Renal cortex interstitium (tissue), 11 donors: ENCODE results near the gene ELMOD3. TPM values are rescaled to one million over a fixed set of nuclear protein-coding genes. Genes with fewer than 3 reads are reported as not detected.
"Not testable (repeated sequence)": the region's sequence is repeated elsewhere in the genome, so short reads cannot be mapped to it uniquely, and the experiment has no call there.

Experiments
- DNase-seq, 11 donors: peaks; one replicate each; pipeline ENCODE4 v3.0.0-alpha.2; 2013; ENCODE audit warnings: low read depth in 9 of 11, low spot score in 4 of 11; ENCODE audit errors: extremely low read depth in 1 of 11
- polyA plus RNA-seq, 3 donors: library from polyadenylated mRNA; unstranded; fragments of 120-200 nt; gene quantifications; one replicate each; pipeline ENCODE4 v1.2.1, GENCODE V29; 2013; ENCODE audit not compliant: insufficient read length in 3 of 3

ELMOD3 gene
- polyA plus RNA-seq, 3 donors = 22.9 to 37.1 (median 26.4) TPM

GRCh38 chr2:85394976-85395375, 40.4 kb downstream of the ELMOD3 start:
- no peak for DNase-seq

DNA sequence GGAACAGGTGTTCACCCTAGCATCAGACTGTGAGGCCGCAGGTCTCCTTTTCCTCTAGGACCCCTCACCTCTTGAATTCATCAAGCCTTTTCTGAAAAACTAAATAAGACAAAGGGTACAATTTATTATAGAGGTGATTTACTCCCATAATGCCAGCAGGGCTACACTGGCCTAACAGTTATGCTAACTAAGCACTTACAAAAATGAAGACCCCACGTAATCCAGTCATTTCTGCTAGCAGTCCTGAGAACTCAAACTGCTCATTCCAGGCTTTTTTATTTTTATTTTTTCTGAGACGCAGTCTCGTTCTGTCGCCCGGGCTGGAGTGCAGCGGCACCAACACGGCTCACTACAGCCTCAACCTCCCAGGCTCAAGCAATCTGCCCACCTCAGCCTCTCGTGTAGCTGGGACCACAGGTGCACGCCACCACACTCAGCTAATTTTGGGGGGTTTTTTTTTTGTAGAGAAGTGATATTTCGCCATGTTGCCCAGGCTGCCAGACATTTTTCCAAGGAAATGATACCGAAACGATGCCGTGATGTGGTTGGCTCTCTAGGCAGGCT, 41.4 kb downstream of the ELMOD3 start:
- no peak for DNase-seq

DNA sequence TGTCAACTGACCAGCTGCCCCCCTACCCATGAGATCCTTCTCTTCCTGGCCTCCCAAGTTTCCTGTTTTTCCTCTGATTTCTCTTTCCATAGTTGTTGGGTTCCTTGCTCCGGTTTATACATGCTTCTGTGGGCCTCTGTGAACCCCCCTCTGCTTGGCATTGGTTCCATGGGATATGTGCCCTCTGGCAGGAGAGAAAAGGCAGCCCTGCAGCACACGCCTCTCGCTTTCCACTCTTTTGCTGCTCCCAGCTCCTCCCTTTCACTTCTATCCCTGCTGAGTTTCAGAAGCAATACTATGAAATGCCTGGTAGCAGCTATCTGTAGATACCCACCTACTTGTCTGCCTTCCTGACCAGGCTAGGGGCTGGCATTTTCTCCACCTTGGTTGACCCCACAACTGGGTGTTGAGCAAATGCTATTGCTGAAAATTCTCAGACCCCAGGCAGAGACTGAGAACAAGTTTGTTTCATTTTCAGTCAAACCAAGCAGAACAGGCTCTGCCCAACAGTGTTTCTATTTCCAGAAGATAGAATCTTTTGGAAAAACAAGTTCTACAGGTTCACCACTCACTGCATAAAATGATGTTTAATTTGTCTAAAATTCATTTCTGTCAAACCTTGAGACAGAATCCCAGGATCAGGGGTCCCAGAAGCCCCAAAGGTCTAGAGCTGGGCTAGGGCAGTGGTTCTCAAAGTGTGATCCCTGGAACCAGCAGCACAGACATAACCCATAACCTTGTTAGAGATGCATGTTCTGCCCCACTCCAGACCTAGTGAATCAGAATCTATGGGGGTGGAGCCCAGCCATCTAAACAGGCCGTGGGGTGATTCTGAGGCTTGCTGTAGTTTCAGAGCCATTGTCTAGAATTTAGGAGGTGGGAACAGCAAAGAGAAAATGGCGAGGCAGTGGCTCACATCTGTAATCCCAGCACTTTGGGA, 42.2 kb downstream of the ELMOD3 start:
- peak in 1 of 11 donors; percentile 41 for DNase-seq

DNA sequence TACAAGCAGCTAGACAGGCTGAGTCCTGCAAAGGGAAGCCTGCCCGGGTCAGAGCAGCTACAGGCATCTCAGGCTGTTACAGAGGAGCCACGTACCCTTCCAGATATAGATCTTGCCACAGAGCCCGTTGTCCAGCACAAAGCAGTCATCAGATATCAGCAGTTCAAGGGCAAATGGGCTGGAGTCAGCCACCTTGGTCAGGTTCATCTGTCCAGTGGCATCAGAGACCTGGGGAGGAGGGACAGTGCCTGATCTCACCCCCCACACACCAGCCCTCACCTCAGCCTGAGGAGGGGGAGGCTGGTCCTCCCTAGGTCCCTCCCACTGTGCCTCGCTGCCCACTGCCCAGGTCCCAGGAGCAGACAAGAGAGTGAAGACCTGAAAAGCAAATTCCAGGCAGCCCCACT, 43.4 kb downstream of the ELMOD3 start:
- no peak for DNase-seq

DNA sequence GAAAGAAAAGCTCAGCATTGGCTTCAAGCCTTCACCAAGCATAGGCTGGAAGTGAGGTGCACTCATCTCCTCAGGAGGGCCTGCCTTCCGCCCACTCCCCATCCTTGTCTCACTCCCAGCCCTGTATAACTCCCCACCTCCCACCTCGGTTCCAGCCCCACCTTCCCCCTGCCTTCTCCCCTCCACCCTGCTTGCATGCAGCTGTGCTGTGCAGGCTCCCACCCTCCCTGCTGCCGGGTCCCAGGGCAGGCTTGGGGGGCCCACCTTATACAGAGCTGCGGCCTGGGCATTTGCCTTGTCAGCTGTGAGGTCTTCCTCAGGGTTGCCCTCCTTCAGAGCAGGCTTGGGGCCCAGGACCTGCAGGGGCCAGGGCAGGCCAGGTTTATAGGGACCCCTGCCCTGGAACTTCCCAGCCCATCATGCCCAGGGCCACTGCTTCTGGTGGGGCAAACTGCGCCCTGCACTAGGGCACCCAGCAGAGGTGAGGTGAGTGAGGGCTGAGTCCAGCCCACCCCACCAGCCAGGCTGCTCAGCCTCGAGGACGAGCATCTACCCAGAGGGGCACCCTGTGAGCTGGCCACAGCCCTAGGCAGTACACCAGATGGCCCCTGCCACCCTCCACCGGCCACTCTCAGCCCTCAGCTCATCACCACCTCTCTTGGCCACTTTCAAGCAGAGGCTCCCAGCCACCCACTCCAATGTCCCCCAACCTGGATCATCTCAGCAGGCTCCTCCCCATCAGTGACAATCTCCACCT, 44.0 kb downstream of the ELMOD3 start:
- DNase-seq = no peak

- no peak for DNase-seq
Measured at GRCh38 chr2:85399183-85399455, 44.5 kb downstream of the ELMOD3 start.

DNA sequence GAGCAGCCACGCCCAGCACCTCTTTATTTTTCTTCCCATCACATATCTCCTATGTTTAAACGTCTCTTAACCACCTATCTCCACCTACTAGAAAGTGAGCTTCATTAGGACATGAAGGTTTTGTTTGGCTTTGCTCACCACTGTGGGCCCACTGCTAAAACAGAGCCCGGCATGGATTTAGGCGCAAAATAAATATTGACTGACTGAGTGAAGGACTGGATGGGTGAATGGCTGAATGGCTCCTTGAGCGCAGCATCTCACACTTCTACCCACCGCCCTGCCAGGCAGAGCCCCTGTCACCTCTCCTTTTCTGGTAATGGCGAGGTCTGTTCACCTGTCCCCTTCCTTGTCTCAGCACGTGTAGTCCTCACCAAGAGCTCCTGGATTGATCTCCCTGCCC, 45.5 kb downstream of the ELMOD3 start:
- DNase-seq = no peak

- no peak for DNase-seq
Measured at GRCh38 chr2:85400541-85401463, 46.2 kb downstream of the ELMOD3 start.

DNA sequence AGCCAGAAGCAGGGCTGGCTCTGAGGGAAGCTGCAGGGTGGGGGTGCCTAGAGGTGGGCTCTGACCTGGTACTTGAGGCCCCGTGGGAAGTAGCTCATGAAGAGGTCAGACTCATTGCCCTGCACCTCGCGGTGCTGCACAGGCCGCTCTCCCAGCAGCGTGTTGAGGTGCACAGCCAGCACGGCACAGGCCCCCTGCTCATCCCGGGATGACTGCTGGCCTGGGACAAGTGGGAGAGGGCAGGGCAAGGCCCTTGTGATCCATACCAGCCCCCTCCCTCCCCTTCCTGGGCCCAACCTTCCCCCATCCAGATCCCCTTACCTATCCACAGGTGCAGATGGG, 46.9 kb downstream of the ELMOD3 start:
- no peak for DNase-seq

DNA sequence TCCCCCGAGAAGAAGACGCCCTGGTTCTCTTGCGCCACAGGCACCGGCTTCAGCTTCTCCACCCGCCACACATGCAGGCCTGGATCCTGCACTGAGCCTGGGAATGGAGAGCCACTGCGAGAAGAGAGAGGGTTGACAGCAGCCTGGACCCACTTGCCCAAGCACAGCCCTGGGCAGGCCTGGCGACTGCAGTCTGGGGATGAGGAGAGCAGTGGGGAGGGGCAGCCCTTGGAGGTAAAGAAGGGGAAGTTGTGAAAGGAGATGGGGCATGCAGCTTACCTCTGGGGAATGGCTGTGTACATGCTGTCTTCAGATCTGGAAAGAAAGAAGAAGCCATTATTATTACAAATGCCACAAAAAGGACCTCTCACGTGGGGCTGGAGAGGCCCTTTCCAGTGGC, 47.3 kb downstream of the ELMOD3 start:
- DNase-seq = no peak

DNA sequence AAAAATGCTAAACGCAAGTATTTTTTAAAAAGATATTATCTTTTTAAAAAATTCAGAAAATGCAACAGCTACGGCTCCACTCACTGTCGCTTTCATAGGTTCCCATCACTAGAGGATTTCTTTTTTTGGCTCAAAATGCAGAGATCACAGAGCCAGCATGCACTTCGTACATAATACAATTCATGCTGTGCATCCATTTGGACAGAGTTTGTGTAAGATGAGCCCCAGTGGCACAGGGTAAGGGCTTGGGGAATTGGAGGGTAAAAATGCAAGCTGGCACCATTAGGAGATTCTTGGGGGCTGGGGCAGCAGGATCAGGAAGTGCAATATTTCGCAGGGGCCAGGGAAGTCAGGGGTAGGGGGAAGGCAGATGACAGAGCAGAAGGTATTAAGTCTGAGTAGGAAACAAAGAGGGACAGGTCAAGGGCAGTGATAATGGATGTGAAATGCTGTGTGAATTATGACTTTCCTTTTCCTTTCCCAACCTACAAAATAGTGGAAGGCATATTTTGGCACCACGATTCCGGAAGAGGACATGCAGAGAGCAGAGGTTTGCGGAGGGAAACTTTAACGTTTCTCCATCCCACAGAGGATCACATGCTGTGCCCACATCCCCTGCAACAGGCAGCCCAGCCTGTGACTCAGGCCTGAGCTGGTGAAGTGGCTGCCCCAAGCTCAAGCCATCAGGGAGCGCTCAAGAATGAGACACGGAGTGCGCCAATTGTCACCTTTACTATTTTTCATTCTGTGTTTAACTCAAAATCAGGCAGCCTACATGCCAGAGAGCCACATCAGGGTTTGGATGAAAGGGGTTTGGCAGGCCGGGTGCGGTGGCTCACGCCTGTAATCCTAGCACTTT, 50.9 kb downstream of the ELMOD3 start:
- DNase-seq = no peak

- DNase-seq = no peak
Measured at GRCh38 chr2:85409845-85410583, 55.4 kb downstream of the ELMOD3 start, which contains the start of gene CAPG. Gene CAPG (minus strand): TSS chr2:85410366. CDS start chr2:85402145, 8,221 bp downstream.

DNA sequence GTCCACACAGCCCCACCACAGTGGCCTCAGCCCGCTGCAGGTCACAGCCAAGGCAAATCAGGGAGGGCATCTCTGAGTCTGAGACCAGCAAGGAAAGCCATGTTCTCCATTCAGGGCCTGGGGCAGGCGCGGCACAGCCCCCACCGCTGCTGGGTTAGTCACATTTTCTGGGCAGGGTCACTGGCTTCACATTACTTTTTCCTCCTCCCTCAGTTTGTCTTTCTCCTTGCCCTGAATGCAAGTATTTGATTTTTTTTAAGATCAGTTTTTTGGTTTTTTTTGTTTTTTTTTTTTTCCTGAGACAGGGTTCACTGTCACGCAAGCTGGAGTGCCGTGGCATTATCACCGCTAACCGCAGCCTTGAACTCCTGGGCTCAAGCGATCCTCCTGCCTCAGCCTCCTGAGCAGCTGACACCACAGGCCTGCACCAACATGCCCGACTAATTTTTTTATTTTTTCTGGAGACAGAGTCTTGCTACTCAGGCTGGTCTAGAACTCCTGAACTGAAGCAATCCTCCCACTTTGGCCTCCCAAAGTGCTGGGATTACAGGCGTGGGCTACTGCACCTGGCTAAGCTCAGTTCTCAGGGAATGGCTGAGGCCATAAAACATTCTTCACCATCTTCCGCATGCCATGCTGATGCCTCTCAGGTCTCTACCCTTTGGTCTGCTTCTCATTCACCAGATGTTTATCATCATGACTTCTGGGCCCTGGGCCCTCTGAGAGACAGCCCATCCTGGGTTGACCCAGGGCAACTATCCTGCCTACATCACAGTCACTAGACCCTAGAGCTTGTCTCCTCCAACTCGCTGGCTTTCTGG, 56.2 kb downstream of the ELMOD3 start:
- no peak for DNase-seq

DNA sequence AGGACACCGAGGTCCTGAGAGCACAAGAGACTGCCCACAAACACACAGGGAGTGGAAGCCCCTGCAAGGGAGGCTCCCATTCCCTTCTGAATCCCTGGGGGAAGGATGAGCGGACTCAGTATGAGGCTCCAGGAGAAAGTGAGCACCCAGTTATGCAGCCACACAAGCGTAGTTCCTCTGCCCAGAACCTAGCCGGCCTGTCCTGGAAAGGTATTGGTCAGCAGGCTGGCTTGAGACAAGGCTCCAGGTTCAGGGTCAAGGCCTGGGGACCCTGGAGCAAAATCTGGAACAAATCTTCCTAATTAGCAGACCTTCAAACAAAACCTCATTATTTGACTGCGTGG, 56.8 kb downstream of the ELMOD3 start:
- DNase-seq = no peak

GRCh38 chr2:85413592-85414420, 59.2 kb downstream of the ELMOD3 start:
- no peak for DNase-seq

- DNase-seq = not testable (repeated sequence)
Measured at GRCh38 chr2:85414421-85414759, 59.8 kb downstream of the ELMOD3 start.
